HG03097 (cell line): ENCODE results near the gene ATXN7L1.

Experiments
- ATAC-seq: cut with Tn5 transposase; IDR thresholded peaks from one replicate; pipeline ENCODE4 v1.9.1; 2021; ENCODE audit not compliant: unreplicated experiment, low FRiP score

Gene ATXN7L1

GRCh38 chr7:105685161-105685560 lies 191.2 kb downstream of the ATXN7L1 start:
- ATAC-seq: no peak

GRCh38 chr7:105682341-105683060 lies 193.9 kb downstream of the ATXN7L1 start:
- no peak for ATAC-seq

- ATAC-seq: no peak
These were observed 195.8 kb downstream of the ATXN7L1 start for GRCh38 chr7:105680505-105681187.

- no peak for ATAC-seq
These were observed 197.4 kb downstream of the ATXN7L1 start for GRCh38 chr7:105678811-105679495.

DNA sequence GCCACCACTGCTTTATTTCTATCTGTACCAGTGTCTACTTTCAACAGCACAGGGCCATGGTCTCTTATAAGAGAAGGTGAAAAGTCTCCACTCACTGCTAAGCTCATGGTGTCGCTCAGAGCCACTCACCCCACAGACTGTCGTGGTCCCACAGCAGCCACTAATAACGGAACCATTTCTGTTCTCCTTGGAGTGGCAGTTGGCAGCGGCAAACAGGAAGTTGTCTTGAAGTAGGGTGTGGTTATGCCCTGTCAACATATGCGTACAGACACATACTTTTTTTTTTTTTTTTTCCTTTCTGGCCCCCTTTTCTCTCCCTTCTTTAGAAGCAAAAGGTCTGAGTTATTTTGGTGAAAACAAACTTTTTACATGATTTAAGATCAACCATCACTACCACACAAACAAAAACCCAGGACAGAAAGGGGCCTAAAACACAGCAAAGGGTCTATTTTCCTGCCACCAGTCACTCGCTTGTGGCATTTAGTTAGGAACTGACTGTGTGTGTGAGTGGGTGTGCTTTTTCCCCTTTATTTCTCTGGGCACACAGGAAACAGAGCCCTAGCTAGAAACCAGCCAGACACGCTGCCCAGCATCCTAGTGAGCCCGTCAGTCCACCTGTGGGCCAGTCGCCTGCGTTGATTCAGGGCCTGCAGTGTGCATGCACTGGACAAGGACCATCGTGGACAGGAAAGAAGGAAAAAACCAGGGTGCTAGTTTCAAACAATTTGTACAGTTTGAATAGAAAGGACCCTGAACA lies 198.4 kb downstream of the ATXN7L1 start:
- ATAC-seq: peak; percentile 69

- ATAC-seq: no peak
These were observed 199.0 kb downstream of the ATXN7L1 start for GRCh38 chr7:105677410-105677730.

DNA sequence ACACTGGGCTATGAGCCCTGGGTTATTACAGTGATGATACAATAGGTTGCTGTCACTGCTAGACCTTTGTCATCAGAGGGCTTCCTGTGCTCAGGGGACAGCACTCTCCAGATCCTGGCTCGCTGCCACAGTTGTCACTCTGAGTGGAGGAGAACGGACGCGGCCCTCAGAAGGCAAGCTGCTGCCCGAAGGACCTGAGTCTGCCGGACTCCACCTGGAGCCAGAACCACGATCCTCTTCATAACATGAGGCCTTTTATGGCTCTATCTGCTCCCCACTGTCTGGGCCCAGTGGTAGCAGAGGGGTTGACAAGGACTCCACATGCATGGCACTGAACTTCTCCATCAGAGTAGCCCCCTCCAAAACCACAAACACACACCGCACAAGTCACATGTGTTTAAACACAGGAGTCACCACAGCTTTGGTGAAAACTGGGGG lies 200.4 kb downstream of the ATXN7L1 start:
- no peak for ATAC-seq

GRCh38 chr7:105674200-105674920 lies 202.0 kb downstream of the ATXN7L1 start:
- no peak for ATAC-seq

DNA sequence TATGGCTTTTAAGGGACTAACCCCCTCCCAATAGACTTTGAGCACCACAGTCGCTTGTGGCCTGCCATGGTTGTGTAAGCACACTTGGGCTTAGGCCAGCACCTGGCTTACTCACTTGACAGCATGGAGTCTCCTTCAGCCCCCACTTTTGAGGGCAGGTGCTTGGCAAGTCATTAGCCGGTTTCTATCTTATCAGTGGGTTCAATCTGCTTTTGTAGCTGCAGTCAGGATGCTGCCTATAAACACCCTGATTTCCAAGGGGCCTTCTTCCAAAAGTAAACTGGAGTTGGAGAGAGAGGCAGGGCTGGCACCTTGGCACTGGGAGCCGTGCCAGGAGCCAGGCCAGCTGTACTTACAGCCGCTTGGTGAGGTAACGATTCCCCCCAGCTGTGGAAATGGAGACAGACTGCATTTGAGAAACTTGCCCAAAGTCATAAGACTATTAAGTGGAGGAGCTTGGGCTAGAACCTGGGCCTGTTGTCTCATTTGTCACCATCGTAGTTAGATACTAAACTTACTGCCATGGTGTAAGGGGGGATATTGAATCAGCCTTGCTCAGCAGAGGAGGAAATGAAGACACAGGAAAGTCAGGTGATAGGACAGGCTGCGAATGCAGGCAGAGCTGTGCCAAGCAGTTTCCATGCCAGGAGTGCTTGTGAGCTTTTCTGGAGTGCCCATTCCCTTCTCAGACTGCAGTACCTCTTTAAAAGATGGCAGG lies 202.9 kb downstream of the ATXN7L1 start:
- no peak for ATAC-seq

DNA sequence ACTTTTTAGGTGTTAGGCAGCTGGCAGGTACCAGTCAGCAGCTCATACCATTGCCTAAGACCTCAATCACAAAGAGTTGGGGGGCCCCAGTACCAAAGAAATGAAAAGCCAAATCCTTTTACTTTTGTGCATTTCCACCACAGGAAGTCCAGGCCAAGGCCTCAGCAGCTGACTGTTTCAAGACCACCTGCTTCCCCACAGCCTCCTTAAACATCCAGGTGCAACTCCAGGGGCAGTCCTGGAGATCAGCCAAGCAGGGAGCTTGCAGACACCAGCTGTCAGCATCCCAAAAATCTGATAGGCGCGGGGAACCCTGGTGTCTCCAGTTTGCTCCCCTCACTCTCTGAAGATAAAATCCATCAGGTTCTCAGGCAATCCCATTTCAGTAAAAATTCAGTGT lies 203.6 kb downstream of the ATXN7L1 start:
- ATAC-seq: no peak

- no peak for ATAC-seq
These were observed 210.1 kb downstream of the ATXN7L1 start for GRCh38 chr7:105666324-105666723.

DNA sequence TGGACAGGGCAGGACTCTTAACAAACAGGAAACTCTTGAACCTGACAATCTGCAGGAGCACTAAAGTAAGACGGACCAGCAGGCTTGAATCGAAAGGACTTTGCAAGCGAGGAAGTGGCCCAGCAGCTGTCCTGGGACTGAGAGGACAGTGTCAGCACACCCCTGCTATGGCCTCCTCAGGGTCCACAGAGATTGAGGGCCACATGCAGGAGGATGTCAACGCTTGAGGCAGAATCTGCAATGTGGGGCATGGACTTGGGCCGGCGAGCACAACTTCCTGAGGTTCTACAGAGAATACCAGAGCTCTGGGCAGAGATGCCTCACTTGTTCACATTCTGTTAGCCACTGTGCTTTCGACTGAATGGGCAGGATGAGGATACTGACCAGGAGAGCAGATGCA lies 210.7 kb downstream of the ATXN7L1 start:
- no peak for ATAC-seq

- ATAC-seq: no peak
These were observed 211.4 kb downstream of the ATXN7L1 start for GRCh38 chr7:105664816-105665525.

DNA sequence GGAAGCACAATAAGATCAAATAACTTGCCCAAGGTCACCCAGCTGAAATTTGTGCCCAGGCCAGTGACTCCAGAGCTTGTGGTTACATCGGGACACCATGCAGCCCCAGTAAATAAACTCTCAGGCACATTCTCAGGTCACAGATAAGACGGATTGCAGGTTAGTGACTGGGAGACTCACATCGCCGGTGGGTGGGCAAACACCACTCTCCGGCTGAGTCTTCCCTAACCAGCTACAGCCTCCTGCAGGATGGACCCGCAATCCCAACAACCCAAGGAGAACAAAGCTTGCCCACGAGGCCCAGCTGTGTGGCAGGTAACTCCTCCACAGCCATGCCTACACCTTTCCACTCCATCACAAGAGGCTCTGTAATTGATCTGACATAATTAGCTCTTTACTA lies 213.4 kb downstream of the ATXN7L1 start:
- ATAC-seq: no peak

GRCh38 chr7:105661625-105662024 lies 214.8 kb downstream of the ATXN7L1 start:
- no peak for ATAC-seq

GRCh38 chr7:105656922-105657521 lies 219.4 kb downstream of the ATXN7L1 start:
- ATAC-seq: no peak

DNA sequence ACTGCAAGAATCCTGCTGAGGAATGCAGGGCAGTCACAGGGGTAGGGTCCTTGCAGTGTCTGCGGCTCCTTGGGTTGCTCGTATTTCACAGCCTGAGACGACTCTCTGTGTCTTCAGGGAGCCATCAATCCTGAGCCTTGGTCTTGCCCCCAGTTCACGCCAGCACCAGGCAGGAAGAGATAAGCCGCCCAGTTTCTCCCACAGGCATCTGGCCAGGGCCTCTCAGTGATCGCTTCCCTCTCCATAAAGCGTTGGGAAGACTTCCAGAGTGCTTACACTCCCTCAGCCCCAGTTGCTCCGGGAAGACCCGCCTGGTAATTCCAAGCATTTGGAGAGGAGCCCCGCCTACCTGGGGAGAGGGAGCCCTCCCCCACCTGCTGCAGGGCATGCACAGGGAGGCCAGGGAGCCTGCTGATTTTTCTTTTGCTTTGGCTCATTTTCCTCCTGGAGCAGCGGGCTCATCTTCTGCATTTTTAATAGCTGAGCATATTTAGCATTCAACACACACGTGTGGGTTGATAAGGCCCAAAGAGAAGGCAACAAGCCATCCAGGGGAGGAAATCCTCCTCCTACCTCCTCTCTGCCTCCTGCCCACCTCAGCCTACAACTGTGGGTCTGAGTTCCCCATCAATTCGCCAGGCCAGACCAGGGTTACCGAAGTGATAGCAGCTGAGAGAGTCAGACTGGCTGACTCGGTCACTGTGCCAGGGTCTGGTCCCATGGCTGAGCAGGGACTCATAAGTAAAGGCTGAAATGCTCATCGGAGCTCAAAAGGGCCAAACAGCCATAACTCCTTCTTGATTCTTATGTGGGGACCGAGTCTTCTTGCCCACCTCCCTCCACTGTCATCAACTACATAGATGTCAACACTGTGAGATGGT lies 220.7 kb downstream of the ATXN7L1 start:
- no peak for ATAC-seq

- ATAC-seq: no peak
These were observed 221.3 kb downstream of the ATXN7L1 start for GRCh38 chr7:105655067-105655466.
